ENCODE data around the gene PRMT7.

- TF ChIP-seq, protein P1, sequence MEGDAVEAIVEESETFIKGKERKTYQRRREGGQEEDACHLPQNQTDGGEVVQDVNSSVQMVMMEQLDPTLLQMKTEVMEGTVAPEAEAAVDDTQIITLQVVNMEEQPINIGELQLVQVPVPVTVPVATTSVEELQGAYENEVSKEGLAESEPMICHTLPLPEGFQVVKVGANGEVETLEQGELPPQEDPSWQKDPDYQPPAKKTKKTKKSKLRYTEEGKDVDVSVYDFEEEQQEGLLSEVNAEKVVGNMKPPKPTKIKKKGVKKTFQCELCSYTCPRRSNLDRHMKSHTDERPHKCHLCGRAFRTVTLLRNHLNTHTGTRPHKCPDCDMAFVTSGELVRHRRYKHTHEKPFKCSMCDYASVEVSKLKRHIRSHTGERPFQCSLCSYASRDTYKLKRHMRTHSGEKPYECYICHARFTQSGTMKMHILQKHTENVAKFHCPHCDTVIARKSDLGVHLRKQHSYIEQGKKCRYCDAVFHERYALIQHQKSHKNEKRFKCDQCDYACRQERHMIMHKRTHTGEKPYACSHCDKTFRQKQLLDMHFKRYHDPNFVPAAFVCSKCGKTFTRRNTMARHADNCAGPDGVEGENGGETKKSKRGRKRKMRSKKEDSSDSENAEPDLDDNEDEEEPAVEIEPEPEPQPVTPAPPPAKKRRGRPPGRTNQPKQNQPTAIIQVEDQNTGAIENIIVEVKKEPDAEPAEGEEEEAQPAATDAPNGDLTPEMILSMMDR (IDR thresholded peaks at IDR 0.05): no peak
- TF ChIP-seq, protein P2, sequence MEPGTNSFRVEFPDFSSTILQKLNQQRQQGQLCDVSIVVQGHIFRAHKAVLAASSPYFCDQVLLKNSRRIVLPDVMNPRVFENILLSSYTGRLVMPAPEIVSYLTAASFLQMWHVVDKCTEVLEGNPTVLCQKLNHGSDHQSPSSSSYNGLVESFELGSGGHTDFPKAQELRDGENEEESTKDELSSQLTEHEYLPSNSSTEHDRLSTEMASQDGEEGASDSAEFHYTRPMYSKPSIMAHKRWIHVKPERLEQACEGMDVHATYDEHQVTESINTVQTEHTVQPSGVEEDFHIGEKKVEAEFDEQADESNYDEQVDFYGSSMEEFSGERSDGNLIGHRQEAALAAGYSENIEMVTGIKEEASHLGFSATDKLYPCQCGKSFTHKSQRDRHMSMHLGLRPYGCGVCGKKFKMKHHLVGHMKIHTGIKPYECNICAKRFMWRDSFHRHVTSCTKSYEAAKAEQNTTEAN (CRISPR knock-in tag; IDR thresholded peaks at IDR 0.05): no peak
- TF ChIP-seq KAT7 (CRISPR knock-in tag; IDR thresholded peaks at IDR 0.05; ENCODE audit: borderline replicate concordance) (no peak), CREM (CRISPR knock-in tag; IDR thresholded peaks at IDR 0.05) (no peak), ELF4 (CRISPR knock-in tag; IDR thresholded peaks at IDR 0.05; ENCODE audit: low read depth) (no peak), ZNF121 (CRISPR knock-in tag; IDR thresholded peaks at IDR 0.05) (no peak)
- TF ChIP-seq, protein P3, sequence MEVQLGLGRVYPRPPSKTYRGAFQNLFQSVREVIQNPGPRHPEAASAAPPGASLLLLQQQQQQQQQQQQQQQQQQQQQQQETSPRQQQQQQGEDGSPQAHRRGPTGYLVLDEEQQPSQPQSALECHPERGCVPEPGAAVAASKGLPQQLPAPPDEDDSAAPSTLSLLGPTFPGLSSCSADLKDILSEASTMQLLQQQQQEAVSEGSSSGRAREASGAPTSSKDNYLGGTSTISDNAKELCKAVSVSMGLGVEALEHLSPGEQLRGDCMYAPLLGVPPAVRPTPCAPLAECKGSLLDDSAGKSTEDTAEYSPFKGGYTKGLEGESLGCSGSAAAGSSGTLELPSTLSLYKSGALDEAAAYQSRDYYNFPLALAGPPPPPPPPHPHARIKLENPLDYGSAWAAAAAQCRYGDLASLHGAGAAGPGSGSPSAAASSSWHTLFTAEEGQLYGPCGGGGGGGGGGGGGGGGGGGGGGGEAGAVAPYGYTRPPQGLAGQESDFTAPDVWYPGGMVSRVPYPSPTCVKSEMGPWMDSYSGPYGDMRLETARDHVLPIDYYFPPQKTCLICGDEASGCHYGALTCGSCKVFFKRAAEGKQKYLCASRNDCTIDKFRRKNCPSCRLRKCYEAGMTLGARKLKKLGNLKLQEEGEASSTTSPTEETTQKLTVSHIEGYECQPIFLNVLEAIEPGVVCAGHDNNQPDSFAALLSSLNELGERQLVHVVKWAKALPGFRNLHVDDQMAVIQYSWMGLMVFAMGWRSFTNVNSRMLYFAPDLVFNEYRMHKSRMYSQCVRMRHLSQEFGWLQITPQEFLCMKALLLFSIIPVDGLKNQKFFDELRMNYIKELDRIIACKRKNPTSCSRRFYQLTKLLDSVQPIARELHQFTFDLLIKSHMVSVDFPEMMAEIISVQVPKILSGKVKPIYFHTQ (CRISPR knock-in tag; IDR thresholded peaks at IDR 0.05): no peak
Measured at GRCh38 chr16:68296291-68296690, 14.5 kb upstream of the PRMT7 start.
